ENCODE data around the gene TGFB3.

The TGFB3 gene

DNA sequence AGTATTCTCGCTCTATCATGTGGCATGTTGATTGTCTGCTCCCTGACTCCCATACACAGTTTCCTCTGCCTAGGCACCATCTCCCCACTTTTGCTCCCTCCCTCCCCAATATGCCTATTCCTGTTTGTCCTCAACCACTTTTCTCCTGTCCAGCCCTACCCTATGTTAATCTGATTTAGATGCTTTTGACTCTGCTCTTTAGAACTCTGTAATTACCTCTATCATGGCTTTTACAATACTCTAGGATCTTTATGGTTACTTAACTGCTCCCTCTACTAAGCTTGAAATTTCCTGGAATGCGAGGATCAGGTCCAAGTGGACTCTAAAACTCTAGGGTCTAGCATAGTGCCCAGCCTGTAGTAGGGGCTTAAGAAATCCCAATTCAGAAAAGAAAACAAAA lies 68.6 kb downstream of the TGFB3 start:
- Mint-ChIP-seq H3K27ac (no peak overlapping the region), H3K27me3 (no peaks in the 10 kb centered on the region), H3K9me3 (no peaks in the 10 kb centered on the region), H3K36me3 (ENCODE audit: low read depth) (no peaks in the 10 kb centered on the region), H3K4me1 (ENCODE audit: low read depth) (peaks cover under 1% of the 10 kb centered on the region), H3K4me3 (no peak overlapping the region)

DNA sequence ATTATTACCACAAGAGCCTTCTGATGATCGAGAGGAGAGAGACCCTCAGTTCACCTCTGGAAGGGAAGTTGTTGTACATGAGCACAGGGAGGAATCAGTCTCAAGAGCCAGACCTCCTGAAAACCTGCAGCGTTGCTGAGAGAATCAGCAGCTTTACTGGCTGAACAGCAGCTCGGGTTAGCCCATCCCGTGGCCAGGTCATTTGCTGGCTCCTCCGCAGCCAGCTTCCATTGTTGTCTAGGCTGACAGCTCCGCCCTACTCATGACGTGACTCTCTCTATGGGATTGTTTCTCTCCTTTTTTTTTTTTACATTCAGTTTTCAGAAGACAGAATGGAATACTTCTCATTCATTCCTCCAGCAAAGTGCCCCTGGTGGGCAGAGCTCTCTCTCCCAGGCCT lies 69.9 kb downstream of the TGFB3 start:
- Mint-ChIP-seq H3K27ac (no peak overlapping the region), H3K9me3 (no peaks in the 10 kb centered on the region), H3K27me3 (no peaks in the 10 kb centered on the region), H3K4me3 (no peak overlapping the region), H3K4me1 (ENCODE audit: low read depth) (no peaks in the 10 kb centered on the region), H3K36me3 (ENCODE audit: low read depth) (no peaks in the 10 kb centered on the region)

DNA sequence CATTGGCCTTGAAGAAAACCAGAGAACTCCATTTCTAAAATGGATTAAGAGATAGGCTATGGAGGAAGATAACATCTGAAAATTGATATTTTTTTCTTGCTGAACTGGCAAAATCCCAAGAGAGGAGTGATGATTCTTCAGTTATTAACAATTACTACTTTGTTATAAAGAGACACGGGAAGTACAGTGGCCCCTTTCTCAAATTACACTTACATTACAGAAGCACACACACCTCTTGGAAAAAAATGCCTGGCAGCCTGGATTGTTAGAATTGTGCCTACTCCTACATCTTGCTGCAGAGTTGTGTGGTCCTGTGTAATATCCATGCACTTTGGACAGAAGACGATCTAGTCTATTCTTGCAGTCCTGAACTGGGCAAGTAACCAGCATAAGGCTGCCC lies 71.7 kb downstream of the TGFB3 start:
- Mint-ChIP-seq H3K36me3 (ENCODE audit: low read depth) (no peaks in the 10 kb centered on the region), H3K4me3 (no peak overlapping the region), H3K9me3 (no peaks in the 10 kb centered on the region), H3K4me1 (ENCODE audit: low read depth) (no peaks in the 10 kb centered on the region), H3K27me3 (no peaks in the 10 kb centered on the region), H3K27ac (no peak overlapping the region)

DNA sequence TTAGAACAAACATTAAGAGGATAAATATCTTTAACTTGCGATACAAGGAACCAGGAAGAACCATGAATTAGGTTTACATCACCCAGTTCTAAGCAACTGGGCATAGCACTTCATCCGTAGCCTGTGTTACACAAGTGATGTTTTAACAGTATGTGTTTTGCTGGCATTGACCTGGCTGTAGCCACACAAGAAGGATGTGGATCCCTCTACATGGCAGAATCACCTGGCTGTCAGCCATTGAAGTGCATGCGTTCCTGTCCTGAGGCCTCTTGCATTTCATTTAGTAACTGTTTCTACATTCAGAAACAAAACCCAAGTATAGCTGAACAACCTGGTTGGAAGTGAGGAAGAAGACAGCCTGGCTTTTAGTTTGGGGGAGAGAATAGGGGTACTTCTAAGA lies 72.2 kb downstream of the TGFB3 start:
- no peak overlapping the region for H3K27ac Mint-ChIP-seq
- no peaks in the 10 kb centered on the region for H3K4me1 Mint-ChIP-seq (ENCODE audit: low read depth)
- no peak overlapping the region for H3K4me3 Mint-ChIP-seq
- no peaks in the 10 kb centered on the region for H3K27me3 Mint-ChIP-seq
- no peaks in the 10 kb centered on the region for H3K36me3 Mint-ChIP-seq (ENCODE audit: low read depth)
- H3K9me3 Mint-ChIP-seq = no peaks in the 10 kb centered on the region

Data from stimulated activated naive CD8-positive, alpha-beta T cell treated with anti-CD3 and anti-CD28 coated beads, Interleukin-15, Interleukin-2, amounts not matched to agents 100 ng/mL and 50 ng/mL, for 24 hours (primary cell).